Fibroblast of lung (primary cell): Measurements from ENCODE around the gene CABP4.

Experiments
- CTCF ChIP-seq, 2 donors: IDR thresholded peaks in 1 of 2; conservative IDR thresholded peaks in 1 of 2; 1 replicate in 1 of 2; 2 replicates in 1 of 2; pipeline ENCODE4 v1.5.1; 2011 to 2012; ENCODE audit warnings: low read length in 2 of 2, control low read depth in 1 of 2, inconsistent platforms in 1 of 2, low read depth in 1 of 2, mild to moderate bottlenecking in 1 of 2
- EZH2 ChIP-seq: IDR thresholded peaks from 2 replicates; pipeline ENCODE4 v1.5.1; 2012; ENCODE audit warnings: low read length, control low read depth, mild to moderate bottlenecking; ENCODE audit errors: missing control alignments

- no peak for TF ChIP-seq EZH2
- no peak for TF ChIP-seq CTCF (conservative IDR thresholded peaks at IDR 0.05 in 1 of 2, IDR thresholded peaks at IDR 0.05 in 1 of 2; ENCODE audit: low read depth in 1 of 2, low read length in 2 of 2)
Measured at GRCh38 chr11:67503119-67504004, 48.2 kb downstream of the CABP4 start.
